SK-N-MC (cell line): ENCODE results near the gene HBA1.

Source experiments
- EZH2 ChIP-seq: fragments of 200-600 bp; sonication (generic); IDR thresholded peaks from one replicate; pipeline ENCODE4 v1.6.1; 2017; ENCODE audit warnings: antibody characterized with exemption
- FOXP2 ChIP-seq: optimal IDR thresholded peaks from 2 replicates; pipeline ENCODE3; 2011; ENCODE audit warnings: mild to moderate bottlenecking, moderate library complexity; ENCODE audit not compliant: insufficient read depth; ENCODE audit errors: extremely low read length, control extremely low read depth
- POLR2AphosphoS5 ChIP-seq: IDR thresholded peaks from 2 replicates; pipeline ENCODE4 v1.6.1; 2012; ENCODE audit warnings: mild to moderate bottlenecking, low read depth, low read length, borderline replicate concordance

DNA sequence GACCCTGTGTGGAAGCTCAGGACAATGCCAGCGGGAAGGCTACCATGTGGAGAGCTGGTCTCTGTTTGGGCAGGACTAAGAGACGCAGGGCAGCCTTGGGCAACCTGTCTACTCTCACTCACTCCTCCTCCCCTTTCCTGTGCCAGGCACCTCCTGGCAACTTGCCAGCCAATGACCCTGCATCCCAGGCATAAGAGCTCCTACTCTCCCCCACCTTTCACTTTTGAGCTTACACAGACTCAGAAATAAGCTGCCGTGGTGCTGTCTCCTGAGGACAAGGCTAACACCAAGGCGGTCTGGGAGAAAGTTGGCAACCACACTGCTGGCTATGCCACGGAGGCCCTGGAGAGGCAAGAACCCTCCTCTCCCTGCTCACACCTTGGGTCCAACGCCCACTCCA lies 8.1 kb upstream of the HBA1 start:
- TF ChIP-seq POLR2AphosphoS5, result no peak
- no peak for TF ChIP-seq EZH2
- TF ChIP-seq FOXP2, result no peak
